ENCODE results near the gene MB.

Gene MB

GRCh38 chr22:35577799-35578659 is 39.1 kb downstream of the MB start:
- DNase-seq (ENCODE audit: low read depth in 2 of 2), result no peak

- DNase-seq (ENCODE audit: low read depth in 2 of 2), result no peak
These were observed 40.5 kb downstream of the MB start for GRCh38 chr22:35576671-35577070.

GRCh38 chr22:35575116-35575748 is 41.9 kb downstream of the MB start:
- no peak for DNase-seq (ENCODE audit: low read depth in 2 of 2)

- DNase-seq (ENCODE audit: low read depth in 2 of 2), result no peak
These were observed 44.6 kb downstream of the MB start for GRCh38 chr22:35572556-35572955.

GRCh38 chr22:35570686-35571194 is 46.4 kb downstream of the MB start:
- DNase-seq (ENCODE audit: low read depth in 2 of 2), result no peak

GRCh38 chr22:35569916-35570315 is 47.2 kb downstream of the MB start:
- DNase-seq (ENCODE audit: low read depth in 2 of 2), result no peak

DNA sequence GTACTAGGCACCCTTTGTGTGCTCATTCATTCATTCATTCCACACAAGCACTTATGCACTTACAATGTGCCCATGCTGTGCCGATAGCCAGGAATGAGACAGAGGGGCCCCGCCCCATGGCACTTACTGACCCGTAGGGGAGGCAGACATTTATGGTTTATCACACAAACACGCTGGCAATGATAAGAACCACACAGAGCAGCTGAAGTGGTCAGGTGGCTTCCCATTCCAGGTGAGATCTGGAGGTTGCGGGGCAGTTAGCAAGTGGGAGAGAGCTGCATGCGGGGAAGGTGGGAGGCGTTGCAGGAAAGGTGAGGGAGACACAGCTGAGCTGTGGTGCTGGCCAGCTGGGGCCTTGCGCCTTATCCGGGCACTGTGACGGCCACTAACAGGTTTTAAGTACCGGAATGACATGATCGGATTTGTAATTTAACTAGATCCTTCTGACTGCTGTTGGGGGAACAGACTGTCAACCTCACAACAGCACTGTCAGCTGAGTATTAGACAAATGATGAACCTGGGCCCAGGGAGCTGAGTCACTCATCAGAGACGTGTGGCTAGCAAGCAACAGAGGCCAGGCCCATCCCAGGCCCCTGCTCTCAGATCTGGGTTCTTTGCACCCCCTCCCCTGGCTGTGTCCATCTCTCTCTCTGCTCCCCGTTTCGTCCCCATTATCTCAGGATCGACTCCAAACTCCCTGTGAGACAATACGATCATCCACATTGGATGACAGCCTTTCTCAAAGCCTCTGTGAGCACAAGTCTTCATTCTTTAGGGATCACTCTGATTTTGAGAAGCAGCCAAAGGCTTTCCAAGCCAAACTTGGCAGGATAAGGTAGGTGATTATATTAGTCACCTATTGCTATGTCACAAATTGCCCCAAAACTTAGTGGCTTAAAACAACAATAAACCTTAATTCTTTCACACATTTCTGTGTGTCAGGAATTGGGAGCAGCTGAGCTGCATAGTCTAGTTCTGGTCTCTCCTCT is 48.1 kb downstream of the MB start:
- DNase-seq (ENCODE audit: low read depth in 2 of 2), result no peak

DNA sequence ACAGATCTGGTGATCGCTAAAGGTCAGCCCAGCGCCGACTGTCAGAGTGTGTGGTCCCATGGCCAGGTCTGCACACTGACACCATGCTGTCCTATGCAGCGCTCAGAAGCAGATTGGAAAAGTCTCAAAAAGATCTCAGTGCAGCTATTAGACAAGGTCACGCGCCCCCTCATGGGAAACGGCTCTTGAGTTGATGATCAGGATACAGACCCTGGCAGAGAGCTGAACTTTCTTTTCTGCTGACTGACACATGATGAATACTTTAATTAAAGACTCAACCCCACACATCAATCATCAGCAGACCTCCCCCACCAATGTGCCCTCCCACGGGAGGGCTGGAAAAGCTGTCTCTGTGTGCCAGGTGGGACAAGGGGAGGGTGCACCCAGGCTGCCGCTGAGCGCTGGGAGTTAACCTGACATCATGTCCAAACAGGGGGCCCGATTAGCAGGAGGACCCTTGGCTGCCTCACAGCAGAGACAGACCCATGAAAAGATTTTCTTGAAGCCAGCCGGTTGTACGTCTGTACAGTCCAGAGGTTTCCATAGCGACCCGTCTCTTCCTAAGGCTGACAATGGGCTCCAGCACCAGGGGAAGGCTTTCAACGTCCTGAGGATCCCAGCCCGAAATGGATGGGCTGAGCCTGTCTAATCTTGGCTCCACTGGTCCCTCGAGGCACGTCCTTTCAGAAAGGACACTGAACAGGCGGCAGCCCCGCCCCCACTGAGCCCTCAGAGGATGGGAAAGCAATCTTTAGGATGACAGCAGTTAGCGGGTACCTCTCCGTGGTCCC is 49.6 kb downstream of the MB start:
- no peak for DNase-seq (ENCODE audit: low read depth in 2 of 2)

DNA sequence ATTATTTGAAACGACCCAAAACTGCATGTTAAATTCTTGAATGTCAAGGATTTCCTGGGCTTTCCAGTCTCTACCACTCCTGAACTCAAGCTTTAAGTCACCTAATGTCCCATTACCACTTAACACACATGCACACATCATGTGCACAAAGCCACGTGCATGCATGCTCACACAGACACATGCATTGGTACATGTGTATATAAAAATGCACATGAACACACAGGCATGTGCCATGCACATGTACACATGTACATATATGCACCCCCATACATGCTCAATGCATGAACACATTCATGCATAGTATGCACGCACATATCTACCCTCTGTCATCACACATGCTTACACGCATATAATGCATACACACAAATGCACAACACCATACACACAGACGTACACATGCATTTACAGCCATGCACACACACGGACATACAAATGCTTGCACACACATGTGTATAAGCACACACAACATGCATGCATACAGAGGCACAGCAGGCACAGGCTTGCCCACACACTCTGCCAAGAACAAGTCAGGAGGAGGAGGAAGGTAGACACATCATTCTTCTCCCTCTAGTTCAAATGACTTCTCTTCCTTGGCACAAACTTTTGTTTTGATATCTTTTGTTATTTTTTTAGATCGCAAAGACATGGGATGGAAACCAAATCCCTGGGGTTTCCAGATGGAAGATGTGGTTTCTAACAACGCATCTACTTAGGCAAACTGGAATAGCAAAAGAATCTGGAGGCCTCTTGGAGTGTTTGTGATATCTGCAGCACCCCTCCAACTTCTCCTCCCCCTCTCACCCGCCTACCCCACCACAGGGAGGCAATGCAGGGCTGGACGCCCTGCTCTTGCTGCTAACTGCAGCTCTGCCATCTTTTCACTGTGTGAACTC is 51.9 kb downstream of the MB start:
- no peak for DNase-seq (ENCODE audit: low read depth in 2 of 2)

DNA sequence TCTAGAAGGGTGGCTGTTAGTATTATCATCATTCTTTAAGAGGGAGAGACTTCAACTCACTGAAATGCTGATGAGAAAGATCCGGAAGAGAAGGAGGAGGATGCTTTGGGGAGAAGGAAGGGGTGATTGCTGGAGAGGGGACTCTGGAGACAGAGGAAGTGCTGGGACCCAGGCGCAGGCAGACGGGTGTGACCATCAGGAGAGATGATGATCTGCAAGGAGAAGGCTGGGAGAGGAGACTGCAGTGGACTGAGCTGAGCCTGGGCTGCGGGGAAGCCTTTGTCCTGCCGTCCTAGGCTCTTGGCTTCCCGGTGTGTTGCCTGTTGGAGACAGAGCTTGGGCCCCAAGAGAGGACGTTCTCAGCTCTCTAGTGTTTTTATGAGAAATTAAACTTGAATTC is 53.9 kb downstream of the MB start:
- no peak for DNase-seq (ENCODE audit: low read depth in 2 of 2)

GRCh38 chr22:35561796-35562526 is 55.2 kb downstream of the MB start:
- DNase-seq (ENCODE audit: low read depth in 2 of 2), result no peak

DNA sequence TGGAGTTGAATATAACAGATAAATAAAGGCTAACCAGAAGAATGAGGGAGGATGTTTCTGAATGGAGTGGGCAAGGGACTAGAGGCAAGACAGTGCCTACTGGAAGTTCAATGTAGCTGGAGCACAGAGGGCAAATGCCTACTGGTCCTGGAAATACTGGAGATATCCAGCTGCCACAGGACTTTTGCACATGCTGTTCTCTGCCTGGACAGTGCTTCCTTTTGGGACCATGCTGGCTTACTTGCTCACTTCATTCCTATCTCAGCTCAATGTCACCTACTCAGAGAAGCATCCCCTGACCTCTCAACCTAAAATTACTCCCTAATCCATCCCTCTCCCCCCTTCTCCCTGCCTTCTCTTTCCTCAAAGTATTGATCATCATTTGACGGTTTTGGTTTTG is 56.3 kb downstream of the MB start:
- DNase-seq (ENCODE audit: low read depth in 2 of 2), result no peak

DNA sequence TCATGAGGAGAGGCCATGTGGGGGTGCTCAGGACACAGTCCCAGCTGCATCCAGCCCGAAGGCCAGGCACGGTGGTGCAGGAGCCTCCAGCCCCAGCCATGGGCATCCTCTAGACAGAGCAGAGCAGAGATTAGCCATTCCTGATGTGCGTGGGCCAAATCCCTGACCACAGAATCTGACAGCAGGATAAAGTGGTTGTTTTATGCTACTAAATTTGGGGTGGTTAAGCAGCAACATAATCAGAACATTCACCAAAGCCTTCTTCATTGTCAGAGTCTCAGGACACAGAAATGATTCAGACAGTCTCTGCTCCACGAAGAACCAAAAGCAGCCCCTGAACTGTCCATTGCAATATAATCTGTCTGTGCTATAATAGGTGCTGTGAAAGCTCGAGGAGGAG is 56.8 kb downstream of the MB start:
- no peak for DNase-seq (ENCODE audit: low read depth in 2 of 2)

DNA sequence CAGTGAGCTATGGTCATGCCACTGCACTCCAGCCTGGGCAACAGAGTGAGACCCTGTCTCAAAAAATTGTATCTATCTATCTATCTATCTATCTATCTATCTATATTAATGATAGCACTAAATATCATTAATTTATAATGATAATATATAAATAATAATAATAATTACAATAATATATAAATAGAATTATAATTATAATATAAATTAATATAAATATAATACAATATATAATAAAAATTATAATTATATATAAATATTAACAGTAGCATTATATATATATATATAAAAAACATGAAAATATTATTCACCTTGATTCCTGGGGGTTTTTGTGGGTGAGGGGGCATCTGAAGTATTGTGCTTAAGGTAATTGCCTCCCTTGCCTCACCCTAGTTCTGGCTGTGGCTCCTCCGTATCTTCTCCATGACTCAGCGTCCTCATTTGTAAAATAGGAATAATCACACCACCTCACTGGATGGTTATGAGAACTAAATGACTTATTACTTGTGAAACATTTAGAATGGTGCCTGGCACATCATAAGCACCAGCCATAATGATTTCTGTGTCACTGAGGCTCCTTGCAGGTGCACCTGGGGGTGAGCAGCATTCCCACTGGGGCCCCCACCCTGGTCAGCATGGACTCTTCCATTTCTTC is 57.6 kb downstream of the MB start:
- no peak for DNase-seq (ENCODE audit: low read depth in 2 of 2)

DNA sequence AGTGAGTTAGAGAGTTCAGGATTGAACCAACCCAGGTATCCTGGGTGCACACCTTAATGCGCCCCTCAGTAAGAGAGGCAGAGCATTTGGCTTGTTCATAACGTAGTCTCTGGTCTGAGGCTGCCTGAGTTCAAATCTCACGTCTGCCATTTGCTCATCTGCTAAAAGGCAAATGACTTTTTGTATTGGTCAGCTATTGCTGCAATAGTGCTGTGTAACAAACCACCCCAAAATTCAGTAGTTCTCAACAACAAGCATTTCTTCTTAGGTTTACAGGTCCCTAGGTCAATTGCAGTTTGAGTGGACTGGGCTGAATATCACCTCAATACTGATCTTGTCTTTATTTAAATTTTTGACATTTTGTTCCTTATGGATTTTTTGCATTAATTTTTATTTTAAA is 58.4 kb downstream of the MB start:
- no peak for DNase-seq (ENCODE audit: low read depth in 2 of 2)

DNA sequence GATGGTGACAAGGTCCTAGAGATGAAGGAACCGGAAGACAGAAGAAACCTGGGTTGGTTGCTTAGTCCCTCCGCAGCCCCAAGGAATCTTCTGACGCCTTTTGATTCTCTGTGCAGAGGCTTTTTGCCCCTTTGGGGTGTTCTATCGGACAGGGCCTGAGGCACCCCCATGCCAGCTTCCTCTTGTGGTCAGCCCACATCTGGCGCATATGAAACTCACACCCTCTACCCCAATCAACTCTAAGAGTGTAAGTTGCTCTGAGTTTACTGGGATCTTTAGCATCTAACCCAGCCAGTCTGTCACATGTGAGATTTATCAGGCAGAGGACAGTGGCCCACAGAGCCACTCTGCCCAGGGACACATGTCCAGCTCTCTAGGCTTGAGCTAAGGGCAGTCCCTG is 59.1 kb downstream of the MB start:
- no peak for DNase-seq (ENCODE audit: low read depth in 2 of 2)
